BJ (cell line): Measurements from ENCODE around the gene SND1. TPM values are rescaled to one million over a fixed set of nuclear protein-coding genes. Genes with fewer than 3 reads are reported as not detected.

Experiments
- CTCF ChIA-PET: fragments of 350-600 bp; formaldehyde crosslinking; extraction: SDS; loops from one replicate; lab custom pipeline; 2021; ENCODE audit warnings: antibody characterized with exemption, inconsistent platforms; lab: Yijun Ruan, JAX
- POLR2A ChIA-PET: fragments of 300-600 bp; sonication (Branson Sonifier 250); formaldehyde crosslinking; extraction: SDS; loops from one replicate; lab custom pipeline; 2021; ENCODE audit warnings: antibody characterized with exemption; lab: Charles Lee
- DNase-seq: peaks from one replicate; pipeline ENCODE4 v3.0.0-alpha.2; 2011; ENCODE audit warnings: low read depth
- H3K27me3 ChIP-seq: 2 replicates; pipeline ENCODE4 v1.6.0; 2011; ENCODE audit warnings: low read length; ENCODE audit not compliant: control insufficient read depth, insufficient read depth
- H3K36me3 ChIP-seq: 2 replicates; pipeline ENCODE4 v1.5.1; 2011; ENCODE audit warnings: low read length; ENCODE audit not compliant: control insufficient read depth, insufficient read depth
- H3K4me3 ChIP-seq: 2 replicates; pipeline ENCODE4 v1.5.1; 2011; ENCODE audit warnings: low read depth, mild to moderate bottlenecking, control low read depth, low read length
- CTCF ChIP-seq: IDR thresholded peaks from 2 replicates; pipeline ENCODE4 v1.5.1; 2011; ENCODE audit warnings: low read depth, mild to moderate bottlenecking, control low read depth, inconsistent platforms, low read length, moderate library complexity; ENCODE audit not compliant: insufficient read depth
- polyA plus RNA-seq: library from polyadenylated mRNA; depleted of rRNA; stranded (reverse); fragments of >200 nt; gene quantifications from 2 replicates; pipeline ENCODE4 v1.2.3, GENCODE V29; 2011

The SND1 gene
- polyA plus RNA-seq, 1 experiment, result 203 TPM

- no peak for DNase-seq
- Histone ChIP-seq H3K27me3 (no peaks in the 10 kb centered on the region), H3K36me3 (no peaks in the 10 kb centered on the region), H3K4me3 (no peak overlapping the region)
- no peak for TF ChIP-seq CTCF
- POLR2A ChIA-PET, result no interaction called here
- CTCF ChIA-PET, result interaction anchor here (0.8 kb wide), 1 partner anchor 11 kb away, joined by 3 read pairs; no protein-coding TSS in a partner anchor
Measured at GRCh38 chr7:127798769-127799372, 146.9 kb downstream of the SND1 start.

GRCh38 chr7:127799535-127800305, 147.7 kb downstream of the SND1 start:
- DNase-seq, result no peak
- H3K36me3 ChIP-seq, result no peaks in the 10 kb centered on the region
- H3K27me3 ChIP-seq, result no peaks in the 10 kb centered on the region
- H3K4me3 ChIP-seq, result no peak overlapping the region
- no peak for TF ChIP-seq CTCF
- ChIA-PET POLR2A (no interaction called here), CTCF (no interaction called here)

- H3K27me3 ChIP-seq, result no peaks in the 10 kb centered on the region
- no peak for DNase-seq
- ChIA-PET CTCF (interaction anchor here (1.3 kb wide), 1 partner anchor 10 kb away, joined by 5 read pairs; no protein-coding TSS in a partner anchor), POLR2A (no interaction called here)
- no peak for TF ChIP-seq CTCF
- 0 out of 2 replicates have a peak, but pooled peaks cover 1% of the 10 kb centered on the region for H3K36me3 ChIP-seq
- H3K4me3 ChIP-seq, result no peak overlapping the region
Measured at GRCh38 chr7:127802845-127803244, 150.9 kb downstream of the SND1 start.

- no peak for DNase-seq
- POLR2A ChIA-PET, result no interaction called here
- CTCF ChIA-PET, result interaction anchor here (0.9 kb wide), 1 partner anchor 11 kb away, joined by 3 read pairs; no protein-coding TSS in a partner anchor
Measured at GRCh38 chr7:127803626-127804025, 151.6 kb downstream of the SND1 start.

More at GRCh38 chr7:127803626-127804025, 151.6 kb downstream of the SND1 start:
- TF ChIP-seq CTCF, result no peak
- Histone ChIP-seq H3K4me3 (no peak overlapping the region), H3K36me3 (0 out of 2 replicates have a peak, but pooled peaks cover 1% of the 10 kb centered on the region), H3K27me3 (no peaks in the 10 kb centered on the region)
